OCI-LY7 (cell line): ENCODE measurements around the gene CENPV.

ENCODE experiments used
- EZH2phosphoT487 ChIP-seq: fragments of 200-600 bp; sonication (generic); IDR thresholded peaks from 2 replicates; pipeline ENCODE4 v1.6.1; 2018; ENCODE audit warnings: low read depth, borderline replicate concordance, mild to moderate bottlenecking, mixed run types, antibody characterized with exemption, low read length, moderate library complexity, mixed read lengths
- TF ChIP-seq, protein P1 (sequence below): fragments of 200-600 bp; sonication (generic); conservative IDR thresholded peaks from 2 replicates; pipeline ENCODE4 v1.5.1; 2014; ENCODE audit warnings: mild to moderate bottlenecking, antibody characterized with exemption, low read length, moderate library complexity, mixed read lengths

DNA sequence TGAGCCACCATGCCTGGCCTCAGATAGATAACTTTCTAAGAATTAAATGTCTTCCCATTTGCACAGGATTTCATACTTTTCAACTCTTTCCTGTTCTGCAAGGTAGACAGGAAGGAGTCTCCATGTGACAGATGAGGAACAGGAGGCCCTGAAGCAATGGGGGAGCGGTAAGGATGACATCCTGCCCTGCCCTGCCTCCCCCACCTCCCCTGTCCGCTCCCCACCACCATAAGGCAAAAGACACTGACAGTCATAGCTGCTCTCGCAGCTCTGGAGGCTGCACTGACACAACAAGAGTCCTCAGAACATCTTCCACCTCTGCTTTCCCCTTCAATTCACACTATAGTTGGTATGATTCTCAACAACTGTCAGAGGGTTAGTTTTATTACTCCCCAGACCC is 9.7 kb downstream of the CENPV start:
- TF ChIP-seq, protein P1, sequence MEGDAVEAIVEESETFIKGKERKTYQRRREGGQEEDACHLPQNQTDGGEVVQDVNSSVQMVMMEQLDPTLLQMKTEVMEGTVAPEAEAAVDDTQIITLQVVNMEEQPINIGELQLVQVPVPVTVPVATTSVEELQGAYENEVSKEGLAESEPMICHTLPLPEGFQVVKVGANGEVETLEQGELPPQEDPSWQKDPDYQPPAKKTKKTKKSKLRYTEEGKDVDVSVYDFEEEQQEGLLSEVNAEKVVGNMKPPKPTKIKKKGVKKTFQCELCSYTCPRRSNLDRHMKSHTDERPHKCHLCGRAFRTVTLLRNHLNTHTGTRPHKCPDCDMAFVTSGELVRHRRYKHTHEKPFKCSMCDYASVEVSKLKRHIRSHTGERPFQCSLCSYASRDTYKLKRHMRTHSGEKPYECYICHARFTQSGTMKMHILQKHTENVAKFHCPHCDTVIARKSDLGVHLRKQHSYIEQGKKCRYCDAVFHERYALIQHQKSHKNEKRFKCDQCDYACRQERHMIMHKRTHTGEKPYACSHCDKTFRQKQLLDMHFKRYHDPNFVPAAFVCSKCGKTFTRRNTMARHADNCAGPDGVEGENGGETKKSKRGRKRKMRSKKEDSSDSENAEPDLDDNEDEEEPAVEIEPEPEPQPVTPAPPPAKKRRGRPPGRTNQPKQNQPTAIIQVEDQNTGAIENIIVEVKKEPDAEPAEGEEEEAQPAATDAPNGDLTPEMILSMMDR = no peak
- TF ChIP-seq EZH2phosphoT487 = no peak
